Measurements from ENCODE around the gene EHBP1L1.

Gene EHBP1L1

DNA sequence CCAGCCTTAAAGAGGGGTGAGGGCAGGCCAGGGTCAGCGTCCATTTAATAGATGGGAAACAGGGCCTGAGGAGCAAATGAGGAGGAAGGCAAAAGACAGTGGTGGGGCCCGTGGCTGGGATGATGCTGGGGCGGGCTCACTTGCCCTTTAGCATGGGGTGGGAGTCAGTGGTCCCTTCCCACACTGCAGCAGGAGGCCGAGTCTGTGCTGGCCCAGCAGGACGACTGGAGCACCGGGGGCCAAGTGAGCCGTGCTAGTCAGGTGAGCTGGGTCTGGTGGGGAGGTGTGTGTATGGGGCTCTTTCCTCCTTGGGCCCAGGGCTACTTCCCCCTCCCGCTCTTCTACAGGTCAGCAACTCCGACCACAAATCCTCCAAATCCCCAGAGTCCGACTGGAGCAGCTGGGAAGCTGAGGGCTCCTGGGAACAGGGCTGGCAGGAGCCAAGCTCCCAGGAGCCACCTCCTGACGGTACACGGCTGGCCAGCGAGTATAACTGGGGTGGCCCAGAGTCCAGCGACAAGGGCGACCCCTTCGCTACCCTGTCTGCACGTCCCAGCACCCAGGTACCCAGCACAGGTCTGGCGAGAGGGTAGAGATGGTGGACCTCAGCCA, 38.1 kb upstream of the EHBP1L1 start:
- peaks cover 3% of the 10 kb centered on the region; the same call in 1 of the 2 replicates for H3K4me1 ChIP-seq (ENCODE audit: control insufficient read depth, insufficient read depth, low read length)
- CTCF ChIA-PET: interaction anchor here (1.0 to 1.1 kb wide), 2 partner anchors 34 to 56 kb away, joined by 3 to 4 read pairs; no protein-coding TSS in a partner anchor
- H3K4me3 ChIP-seq (ENCODE audit: low read depth, low read length): no peak overlapping the region
- H3K9me3 ChIP-seq (ENCODE audit: control insufficient read depth, insufficient read depth, low read depth, low read length): no peaks in the 10 kb centered on the region
- H3K36me3 ChIP-seq (ENCODE audit: control insufficient read depth in 2 of 2, insufficient read depth in 1 of 2, low read length in 2 of 2): peaks cover 6 to 79% of the 10 kb centered on the region in 2 experiments; a peak in 2 of 3 replicates
- H3K27ac ChIP-seq (ENCODE audit: extremely low read depth, low read depth, low read length): no peak overlapping the region
- POLR2A ChIA-PET: interaction anchor here (0.5 to 2.9 kb wide), 4 partner anchors 11 to 99 kb away, joined by 3 to 12 read pairs (median 8); partner anchors contain the start of gene ZNRD2
- TF ChIP-seq ZNF266 (tag by site-specific recombination; IDR thresholded peaks at IDR 0.05; ENCODE audit: low read depth): no peak
- peak; percentile 76; the same call in 1 of the 2 replicates for TF ChIP-seq ZNF394 (tag by site-specific recombination; IDR thresholded peaks at IDR 0.05; ENCODE audit: borderline replicate concordance)

DNA sequence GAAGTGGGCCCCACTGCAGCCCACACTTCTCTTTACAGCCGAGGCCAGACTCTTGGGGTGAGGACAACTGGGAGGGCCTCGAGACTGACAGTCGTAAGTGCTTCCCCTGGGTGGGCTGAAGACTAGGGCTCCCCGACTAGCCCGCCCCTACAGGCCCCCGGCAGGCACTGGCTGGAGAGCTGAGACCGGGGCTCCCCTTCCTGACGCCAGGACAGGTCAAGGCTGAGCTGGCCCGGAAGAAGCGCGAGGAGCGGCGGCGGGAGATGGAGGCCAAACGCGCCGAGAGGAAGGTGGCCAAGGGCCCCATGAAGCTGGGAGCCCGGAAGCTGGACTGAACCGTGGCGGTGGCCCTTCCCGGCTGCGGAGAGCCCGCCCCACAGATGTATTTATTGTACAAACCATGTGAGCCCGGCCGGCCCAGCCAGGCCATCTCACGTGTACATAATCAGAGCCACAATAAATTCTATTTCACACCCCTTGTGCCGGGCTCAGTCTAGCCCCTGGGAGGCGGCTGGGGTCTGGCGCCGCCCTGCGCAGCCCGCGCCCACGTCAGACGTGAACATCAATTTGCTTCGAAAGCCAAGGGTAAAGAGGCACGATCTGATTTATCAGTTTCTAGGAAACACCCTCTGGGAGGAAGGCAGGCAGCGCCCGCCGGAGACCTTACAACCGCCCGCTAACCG, 37.5 kb upstream of the EHBP1L1 start:
- POLR2A ChIA-PET: interaction anchor here (0.6 to 2.9 kb wide), 3 partner anchors 11 to 66 kb away, joined by 4 to 12 read pairs (median 5); partner anchors contain the start of gene ZNRD2
- Histone ChIP-seq H3K27ac (ENCODE audit: extremely low read depth, low read depth, low read length) (no peak overlapping the region), H3K36me3 (ENCODE audit: control insufficient read depth in 2 of 2, insufficient read depth in 1 of 2, low read length in 2 of 2) (peaks cover 2 to 79% of the 10 kb centered on the region in 2 experiments; a peak in 2 of 3 replicates), H3K4me1 (ENCODE audit: control insufficient read depth, insufficient read depth, low read length) (peaks cover 3% of the 10 kb centered on the region; the same call in 1 of the 2 replicates), H3K4me3 (ENCODE audit: low read depth, low read length) (no peak overlapping the region), H3K9me3 (ENCODE audit: control insufficient read depth, insufficient read depth, low read depth, low read length) (no peaks in the 10 kb centered on the region)
- CTCF ChIA-PET: interaction anchor here (1.0 to 1.1 kb wide), 2 partner anchors 33 to 55 kb away, joined by 3 to 4 read pairs; no protein-coding TSS in a partner anchor
- TF ChIP-seq ZNF747 (tag by site-specific recombination; IDR thresholded peaks at IDR 0.05) (no peak), ZNF624 (tag by site-specific recombination; IDR thresholded peaks at IDR 0.05) (no peak), HOXA7 (CRISPR knock-in tag; IDR thresholded peaks at IDR 0.05; ENCODE audit: borderline replicate concordance) (no peak), ZNF121 (tag by site-specific recombination; IDR thresholded peaks at IDR 0.05) (no peak), ZFP69B (tag by site-specific recombination; IDR thresholded peaks at IDR 0.05) (0 out of 2 replicates have a peak, but pooled peaks have one; percentile 46), YY1 (tag by site-specific recombination; IDR thresholded peaks at IDR 0.05) (no peak), ZNF426 (tag by site-specific recombination; IDR thresholded peaks at IDR 0.05) (no peak), MZF1 (tag by site-specific recombination; IDR thresholded peaks at IDR 0.05; ENCODE audit: borderline replicate concordance) (no peak), ZNF112 (tag by site-specific recombination; IDR thresholded peaks at IDR 0.05) (no peak), KLF10 (tag by site-specific recombination; IDR thresholded peaks at IDR 0.05) (no peak), ZNF596 (tag by site-specific recombination; IDR thresholded peaks at IDR 0.05) (no peak), ZNF677 (tag by site-specific recombination; IDR thresholded peaks at IDR 0.05) (no peak), ZFP41 (tag by site-specific recombination; IDR thresholded peaks at IDR 0.05; ENCODE audit: borderline replicate concordance) (no peak), SCRT2 (tag by site-specific recombination; IDR thresholded peaks at IDR 0.05) (no peak)
- TF ChIP-seq, protein P1, sequence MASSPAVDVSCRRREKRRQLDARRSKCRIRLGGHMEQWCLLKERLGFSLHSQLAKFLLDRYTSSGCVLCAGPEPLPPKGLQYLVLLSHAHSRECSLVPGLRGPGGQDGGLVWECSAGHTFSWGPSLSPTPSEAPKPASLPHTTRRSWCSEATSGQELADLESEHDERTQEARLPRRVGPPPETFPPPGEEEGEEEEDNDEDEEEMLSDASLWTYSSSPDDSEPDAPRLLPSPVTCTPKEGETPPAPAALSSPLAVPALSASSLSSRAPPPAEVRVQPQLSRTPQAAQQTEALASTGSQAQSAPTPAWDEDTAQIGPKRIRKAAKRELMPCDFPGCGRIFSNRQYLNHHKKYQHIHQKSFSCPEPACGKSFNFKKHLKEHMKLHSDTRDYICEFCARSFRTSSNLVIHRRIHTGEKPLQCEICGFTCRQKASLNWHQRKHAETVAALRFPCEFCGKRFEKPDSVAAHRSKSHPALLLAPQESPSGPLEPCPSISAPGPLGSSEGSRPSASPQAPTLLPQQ (tag by site-specific recombination; IDR thresholded peaks at IDR 0.05): peak; percentile 47; the same call in 1 of the 2 replicates
- TF ChIP-seq, protein P2, sequence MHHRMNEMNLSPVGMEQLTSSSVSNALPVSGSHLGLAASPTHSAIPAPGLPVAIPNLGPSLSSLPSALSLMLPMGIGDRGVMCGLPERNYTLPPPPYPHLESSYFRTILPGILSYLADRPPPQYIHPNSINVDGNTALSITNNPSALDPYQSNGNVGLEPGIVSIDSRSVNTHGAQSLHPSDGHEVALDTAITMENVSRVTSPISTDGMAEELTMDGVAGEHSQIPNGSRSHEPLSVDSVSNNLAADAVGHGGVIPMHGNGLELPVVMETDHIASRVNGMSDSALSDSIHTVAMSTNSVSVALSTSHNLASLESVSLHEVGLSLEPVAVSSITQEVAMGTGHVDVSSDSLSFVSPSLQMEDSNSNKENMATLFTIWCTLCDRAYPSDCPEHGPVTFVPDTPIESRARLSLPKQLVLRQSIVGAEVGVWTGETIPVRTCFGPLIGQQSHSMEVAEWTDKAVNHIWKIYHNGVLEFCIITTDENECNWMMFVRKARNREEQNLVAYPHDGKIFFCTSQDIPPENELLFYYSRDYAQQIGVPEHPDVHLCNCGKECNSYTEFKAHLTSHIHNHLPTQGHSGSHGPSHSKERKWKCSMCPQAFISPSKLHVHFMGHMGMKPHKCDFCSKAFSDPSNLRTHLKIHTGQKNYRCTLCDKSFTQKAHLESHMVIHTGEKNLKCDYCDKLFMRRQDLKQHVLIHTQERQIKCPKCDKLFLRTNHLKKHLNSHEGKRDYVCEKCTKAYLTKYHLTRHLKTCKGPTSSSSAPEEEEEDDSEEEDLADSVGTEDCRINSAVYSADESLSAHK (tag by site-specific recombination; IDR thresholded peaks at IDR 0.05): peak; percentile 57; the same call in 1 of the 2 replicates
